GM21576 (cell line): ENCODE measurements around the gene MAGEA4.

Source experiments
- ATAC-seq: cut with Tn5 transposase; IDR thresholded peaks from one replicate; pipeline ENCODE4 v1.9.1; 2021; ENCODE audit warnings: mild to moderate bottlenecking, moderate library complexity; ENCODE audit not compliant: unreplicated experiment

MAGEA4 gene

GRCh38 chrX:151922692-151923091 is 10.0 kb downstream of the MAGEA4 start:
- no peak for ATAC-seq

DNA sequence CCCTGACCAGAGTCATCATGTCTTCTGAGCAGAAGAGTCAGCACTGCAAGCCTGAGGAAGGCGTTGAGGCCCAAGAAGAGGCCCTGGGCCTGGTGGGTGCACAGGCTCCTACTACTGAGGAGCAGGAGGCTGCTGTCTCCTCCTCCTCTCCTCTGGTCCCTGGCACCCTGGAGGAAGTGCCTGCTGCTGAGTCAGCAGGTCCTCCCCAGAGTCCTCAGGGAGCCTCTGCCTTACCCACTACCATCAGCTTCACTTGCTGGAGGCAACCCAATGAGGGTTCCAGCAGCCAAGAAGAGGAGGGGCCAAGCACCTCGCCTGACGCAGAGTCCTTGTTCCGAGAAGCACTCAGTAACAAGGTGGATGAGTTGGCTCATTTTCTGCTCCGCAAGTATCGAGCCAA is 11.0 kb downstream of the MAGEA4 start:
- no peak for ATAC-seq

DNA sequence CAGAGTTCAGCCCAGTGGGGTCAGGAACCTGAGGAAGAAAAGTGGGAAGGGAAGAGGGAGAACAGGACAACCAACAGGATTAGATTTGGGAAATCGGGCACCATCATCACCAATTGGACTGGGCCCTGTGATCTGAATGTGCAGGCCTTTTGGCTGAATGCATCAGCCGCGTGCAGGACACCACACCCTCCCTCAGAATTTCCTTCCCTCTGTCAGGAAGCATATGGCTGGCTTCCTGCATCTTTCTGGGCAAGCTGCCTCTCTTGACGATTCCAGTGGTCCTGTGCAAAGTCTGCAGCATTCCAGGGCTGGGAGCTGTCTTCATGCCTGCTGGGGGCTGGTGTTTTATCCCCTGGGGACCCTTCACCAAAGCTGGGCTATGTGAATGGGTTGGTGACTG is 16.4 kb downstream of the MAGEA4 start:
- ATAC-seq: no peak

GRCh38 chrX:151935358-151935757 is 22.7 kb downstream of the MAGEA4 start:
- no peak for ATAC-seq

GRCh38 chrX:151938172-151938571 is 25.5 kb downstream of the MAGEA4 start:
- no peak for ATAC-seq

GRCh38 chrX:151954730-151955129 is 42.0 kb downstream of the MAGEA4 start:
- ATAC-seq: no peak

DNA sequence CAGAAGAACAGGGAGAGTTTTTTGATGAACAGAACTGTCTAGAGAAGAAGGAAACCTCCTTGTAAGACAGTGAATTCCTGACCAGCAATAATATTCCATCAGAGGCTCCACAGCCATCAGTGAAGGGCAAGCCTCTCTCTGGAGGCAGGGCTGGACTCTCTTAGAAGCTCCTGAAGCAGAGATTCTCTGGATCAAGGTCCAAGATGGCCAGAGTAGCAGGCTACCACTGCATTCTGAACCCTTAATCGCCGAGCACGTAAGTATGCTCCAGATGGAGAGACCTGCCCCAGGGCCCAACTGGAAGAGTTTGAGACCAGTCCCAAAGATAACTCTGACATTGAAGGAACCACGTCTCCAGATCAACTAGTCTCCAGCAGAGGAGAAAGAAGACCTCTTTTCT is 45.4 kb downstream of the MAGEA4 start:
- ATAC-seq: no peak

GRCh38 chrX:151962034-151962433 is 49.3 kb downstream of the MAGEA4 start:
- ATAC-seq: no peak

DNA sequence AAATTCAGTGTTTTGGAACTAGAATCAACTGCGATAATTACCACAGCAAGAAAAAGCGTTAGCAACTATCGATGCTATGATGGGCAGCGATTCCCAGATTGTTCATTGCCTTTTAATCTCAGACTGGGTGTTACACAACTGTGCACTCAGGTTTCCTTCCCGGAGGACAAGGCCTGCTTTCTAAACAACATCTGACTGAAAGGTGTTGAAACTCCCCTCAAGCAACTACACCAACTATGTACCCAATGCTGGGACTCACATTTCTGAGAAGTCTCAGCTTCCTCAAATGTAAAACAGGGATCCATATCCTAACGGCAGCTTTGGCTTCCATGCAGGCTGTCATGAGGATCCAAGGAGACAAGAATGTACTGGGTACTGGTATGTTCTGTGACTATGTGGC is 53.5 kb downstream of the MAGEA4 start:
- no peak for ATAC-seq

DNA sequence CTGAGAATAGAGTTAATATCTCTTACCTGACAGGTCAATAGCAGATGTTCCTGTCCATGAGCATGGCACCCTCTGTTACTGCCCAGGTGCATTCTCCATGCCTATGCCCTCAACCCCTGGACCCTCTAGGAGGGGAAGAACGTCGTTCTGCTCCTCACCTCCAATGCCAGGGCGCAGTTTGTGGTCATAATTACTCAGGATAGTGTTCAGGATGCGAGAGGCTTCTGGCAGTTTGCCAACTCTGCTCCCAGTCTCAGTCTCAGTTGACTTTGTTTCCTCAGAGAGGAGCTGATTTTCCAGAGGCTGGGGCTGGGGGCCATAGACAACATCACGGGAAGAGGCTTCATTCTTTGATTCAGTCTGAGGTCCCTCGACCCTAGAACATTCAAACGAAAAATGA is 57.3 kb downstream of the MAGEA4 start:
- ATAC-seq: no peak

DNA sequence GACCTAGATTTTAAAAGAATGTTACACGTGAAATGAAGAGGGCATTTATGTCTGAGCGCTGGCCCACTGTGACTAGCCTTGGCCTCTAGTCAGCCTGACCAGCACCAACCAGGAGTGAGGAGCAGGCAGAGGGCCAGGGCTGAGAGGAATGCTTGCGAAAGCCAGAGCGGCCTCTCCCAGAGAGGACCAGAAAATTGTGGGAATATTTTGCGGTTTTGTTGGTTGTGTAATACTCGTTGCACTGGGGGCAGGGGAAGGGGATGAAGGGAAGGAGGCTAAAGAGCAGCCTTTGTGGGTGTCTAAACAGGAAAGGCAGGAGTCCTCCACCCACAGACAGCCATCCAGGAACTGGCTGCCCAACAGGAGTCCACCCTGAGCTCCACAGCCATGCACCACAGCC is 58.0 kb downstream of the MAGEA4 start:
- no peak for ATAC-seq

DNA sequence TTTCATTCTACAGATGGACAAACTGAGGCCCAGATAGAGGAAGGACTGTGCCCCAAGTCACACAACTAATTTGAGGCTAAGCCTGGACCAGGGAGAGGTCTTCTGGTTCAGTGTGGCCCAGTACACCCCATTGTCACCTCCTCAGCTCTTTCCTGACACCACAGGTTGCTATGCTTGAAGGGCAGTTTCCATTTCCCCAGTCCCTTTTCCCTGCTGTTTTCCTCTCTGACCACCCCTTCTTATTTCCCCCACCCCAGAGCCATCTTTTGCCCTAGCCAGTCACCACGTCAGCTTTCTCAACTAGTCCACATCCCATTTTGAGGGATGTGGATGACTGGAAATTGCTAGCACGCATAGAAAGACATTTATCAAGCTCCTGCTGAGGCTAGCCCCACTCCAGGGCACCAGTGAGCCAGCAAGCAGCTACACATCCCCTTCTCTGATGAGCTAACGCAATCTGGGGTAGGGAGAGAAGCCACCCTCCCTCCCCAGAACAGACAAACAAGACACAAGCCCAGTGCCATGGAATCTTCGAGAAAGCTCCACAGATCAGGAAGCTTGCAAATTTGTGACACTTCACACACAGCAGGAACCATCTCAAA is 60.5 kb downstream of the MAGEA4 start:
- ATAC-seq: no peak

DNA sequence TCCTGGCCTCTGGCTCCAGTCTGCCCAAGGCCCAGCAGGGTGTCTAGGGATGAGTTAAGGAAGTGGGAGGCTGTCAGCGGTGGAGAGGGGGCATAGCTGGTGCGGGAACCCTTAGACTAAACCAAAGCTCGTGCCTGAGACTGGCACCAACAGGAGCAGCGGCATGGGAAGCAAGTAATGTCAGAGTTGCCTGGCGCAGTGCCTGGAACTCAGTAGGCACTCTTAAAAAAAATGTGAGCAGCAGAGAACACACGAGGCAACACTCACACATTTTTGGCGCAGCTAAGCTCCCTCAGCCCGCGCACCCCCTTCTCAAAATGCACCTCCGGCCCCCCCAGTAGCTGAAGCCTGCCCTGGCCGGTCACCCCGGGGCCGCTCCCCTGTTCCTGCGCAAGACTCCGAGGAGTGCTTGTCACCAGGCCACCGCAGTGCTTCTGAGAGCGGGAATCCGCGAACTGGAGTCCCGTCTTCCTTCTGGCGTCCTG is 61.2 kb downstream of the MAGEA4 start:
- ATAC-seq: no peak
